ENCODE measurements around the gene REELD1.

GRCh38 chr4:146211440-146211839, 2.9 kb upstream of the REELD1 start:
- no peak for TF ChIP-seq POLR2A (IDR thresholded peaks at IDR 0.05; ENCODE audit: low read depth, low read length)
- TF ChIP-seq TAF1 (IDR thresholded peaks at IDR 0.05; ENCODE audit: borderline replicate concordance, low read depth, low read length): no peak

Data from GM12892 (cell line).